ENCODE measurements around the gene RUNX1. TPM values are rescaled to one million over a fixed set of nuclear protein-coding genes. Genes with fewer than 3 reads are reported as not detected.
A peak's percentile ranks its signal among the peaks of the same experiment; 100 is the strongest.

Gene RUNX1
- total and polyA plus RNA-seq, 2 of the 13 experiments (the other 11 are each of a cell fraction or from before 2014, with no cell fraction given), result 5.4 to 6.4 TPM

GRCh38 chr21:34771512-34772028 is 277.5 kb downstream of the RUNX1 start (continued):
- no peak for TF ChIP-seq ZNF691 (CRISPR knock-in tag; IDR thresholded peaks at IDR 0.05; ENCODE audit: borderline replicate concordance, low read depth)
- no peak for TF ChIP-seq MYC (CRISPR knock-in tag; IDR thresholded peaks at IDR 0.05; ENCODE audit: borderline replicate concordance)
- TF ChIP-seq KAT8 (CRISPR knock-in tag; IDR thresholded peaks at IDR 0.05), result peak; percentile 46; the same call in 1 of the 2 replicates
- TF ChIP-seq ZNF12 (CRISPR knock-in tag; IDR thresholded peaks at IDR 0.05), result 0 out of 2 replicates have a peak, but pooled peaks have one; percentile 61
- no peak for TF ChIP-seq RNF2 (conservative IDR thresholded peaks at IDR 0.05; ENCODE audit: low read depth)
- no peak for TF ChIP-seq ZNF550 (CRISPR knock-in tag; IDR thresholded peaks at IDR 0.05; ENCODE audit: borderline replicate concordance)
- TF ChIP-seq POLR2AphosphoS5 (IDR thresholded peaks at IDR 0.05; ENCODE audit: low read depth, low read length), result no peak
- peak; percentile 60; the same call in 1 of the 2 replicates for TF ChIP-seq ZNF710 (CRISPR knock-in tag; IDR thresholded peaks at IDR 0.05; ENCODE audit: borderline replicate concordance)
- no peak for TF ChIP-seq ZNF619 (CRISPR knock-in tag; IDR thresholded peaks at IDR 0.05)
- no peak for TF ChIP-seq CERS6 (CRISPR knock-in tag; IDR thresholded peaks at IDR 0.05)
- no peak for TF ChIP-seq BORCS8-MEF2B (CRISPR knock-in tag; IDR thresholded peaks at IDR 0.05)
- TF ChIP-seq THAP11 (CRISPR knock-in tag; IDR thresholded peaks at IDR 0.05), result peak; percentile 28; the same call in 1 of the 2 replicates
- TF ChIP-seq ZNF614 (CRISPR knock-in tag; IDR thresholded peaks at IDR 0.05; ENCODE audit: borderline replicate concordance), result no peak
- peak; percentile 25; the same call in 1 of the 2 replicates for TF ChIP-seq HDAC2 (CRISPR knock-in tag; IDR thresholded peaks at IDR 0.05)
- TF ChIP-seq ZNF331 (CRISPR knock-in tag; IDR thresholded peaks at IDR 0.05), result 0 out of 2 replicates have a peak, but pooled peaks have one; percentile 24
- no peak for TF ChIP-seq EED (CRISPR knock-in tag; IDR thresholded peaks at IDR 0.05)
- no peak for TF ChIP-seq NFRKB (IDR thresholded peaks at IDR 0.05)
- TF ChIP-seq SOX6 (IDR thresholded peaks at IDR 0.05), result no peak
- TF ChIP-seq SOX6 (CRISPR knock-in tag; IDR thresholded peaks at IDR 0.05), result peak; percentile 88
- TF ChIP-seq ZSCAN29 (CRISPR knock-in tag; conservative IDR thresholded peaks at IDR 0.05), result no peak
- no peak for TF ChIP-seq AHDC1 (CRISPR knock-in tag; IDR thresholded peaks at IDR 0.05; ENCODE audit: borderline replicate concordance)
- TF ChIP-seq ASH2L (IDR thresholded peaks at IDR 0.05; ENCODE audit: insufficient read length, low read depth, low read length), result peak; percentile 45
- TF ChIP-seq GATAD2A (CRISPR knock-in tag; IDR thresholded peaks at IDR 0.05), result peak; percentile 87

All from HepG2 (cell line).